Astrocyte of the hippocampus (primary cell): ENCODE results near the gene TMC1.
A peak's percentile ranks its signal among the peaks of the same experiment; 100 is the strongest.

Source experiments
- DNase-seq: peaks from one replicate; pipeline ENCODE4 v3.0.0; 2011; ENCODE audit warnings: low read depth, low spot score

Gene TMC1

DNA sequence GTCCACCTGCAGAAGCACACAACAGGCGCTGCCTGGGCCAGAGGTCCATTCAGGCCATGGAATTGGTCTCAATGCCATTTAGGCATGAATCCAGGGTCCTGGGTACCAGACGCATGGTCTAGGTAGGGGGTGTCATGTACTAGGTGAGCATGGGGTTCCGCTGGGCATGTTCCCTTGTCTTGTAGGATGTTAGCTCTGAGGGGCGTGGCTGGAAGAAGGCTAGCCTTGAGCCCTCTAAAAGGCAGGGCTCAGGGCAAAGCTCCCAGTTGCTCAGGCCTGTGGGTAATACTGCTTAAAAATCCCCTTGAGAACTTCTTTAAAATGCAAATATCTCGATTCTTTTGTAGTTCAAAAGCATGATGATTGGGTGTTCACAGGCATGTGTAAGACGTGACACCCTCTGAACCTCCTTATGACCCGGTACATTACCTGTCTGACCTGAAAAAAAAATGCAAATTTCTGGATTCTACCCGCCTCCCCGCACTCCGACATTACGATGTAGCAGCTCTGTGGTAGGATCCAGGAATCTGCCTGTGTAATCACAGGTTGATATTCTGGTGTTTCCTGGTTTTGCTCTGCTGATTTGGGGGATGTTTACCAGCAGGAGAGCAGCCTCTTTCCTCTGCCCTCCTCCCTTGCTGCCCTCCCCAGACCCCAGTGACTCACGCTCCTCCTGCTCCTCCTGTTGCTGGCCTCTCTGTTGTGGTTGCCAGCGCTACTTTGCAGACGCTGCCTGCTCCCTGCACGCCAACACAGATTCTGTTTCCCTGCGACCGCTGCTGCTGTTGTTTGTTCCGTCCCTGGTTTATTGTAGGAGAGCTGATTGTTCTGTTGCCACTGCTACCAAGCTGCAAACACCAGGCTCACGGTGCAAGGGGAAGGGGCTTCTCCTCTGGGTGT, 5.7 kb downstream of the TMC1 start:
- DNase-seq = peak; percentile 97

DNA sequence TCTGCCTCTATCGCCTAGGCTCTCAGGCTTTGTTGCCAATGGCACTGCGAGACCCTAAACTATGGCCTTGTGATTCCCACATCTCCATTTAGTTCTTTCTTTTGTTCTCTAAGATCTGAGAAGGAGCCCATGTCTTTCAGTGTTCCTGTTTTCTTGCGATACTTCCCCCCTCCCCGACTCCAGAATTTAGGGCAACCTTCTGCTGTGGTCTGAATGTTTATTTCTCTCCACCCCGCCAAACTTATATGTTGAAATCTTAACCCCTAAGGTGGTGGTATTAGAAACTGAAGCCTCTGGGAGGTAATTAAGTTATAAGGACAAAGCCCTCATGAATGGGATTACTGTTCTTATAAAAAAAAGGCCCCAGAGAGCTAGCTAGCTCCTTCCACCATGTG, 6.4 kb downstream of the TMC1 start:
- no peak for DNase-seq

DNA sequence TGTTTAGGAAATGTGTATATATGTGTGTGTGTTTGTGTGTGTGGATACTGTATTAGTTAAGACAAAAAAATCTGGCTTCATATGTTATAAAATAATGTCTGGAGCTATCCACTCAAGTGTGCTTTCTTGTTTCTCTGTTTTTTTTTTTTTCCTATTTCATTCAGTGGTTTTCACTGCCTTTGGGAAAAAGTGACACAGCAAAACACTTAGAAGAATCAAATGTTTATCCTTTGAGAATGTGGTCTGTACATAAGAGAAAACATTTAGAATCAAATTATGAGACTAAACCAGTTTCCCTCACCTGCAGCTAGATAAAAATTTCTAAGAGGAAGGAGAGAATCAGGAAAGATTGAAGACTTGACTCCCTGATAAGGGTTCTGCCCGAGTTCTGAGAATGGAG, 8.1 kb downstream of the TMC1 start:
- no peak for DNase-seq

DNA sequence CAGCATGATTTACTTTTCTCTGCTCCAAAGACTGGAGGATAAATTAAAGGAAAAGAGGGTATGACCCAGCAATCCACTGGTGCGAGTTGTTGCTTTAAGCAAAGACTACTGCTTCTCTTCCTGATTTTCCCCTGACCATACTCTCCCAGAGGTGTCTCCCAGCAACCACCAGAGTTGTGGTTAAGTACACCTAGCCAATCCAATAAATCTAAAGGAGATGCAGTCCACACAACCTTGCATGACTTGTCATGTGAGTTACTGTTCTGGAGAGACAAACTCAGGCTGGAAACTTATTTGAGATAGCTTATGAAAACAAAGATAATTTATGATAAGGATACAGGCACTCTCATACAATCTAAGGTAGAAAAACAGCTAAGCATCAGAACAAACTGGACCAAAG, 11.9 kb downstream of the TMC1 start:
- DNase-seq = peak; percentile 49

DNA sequence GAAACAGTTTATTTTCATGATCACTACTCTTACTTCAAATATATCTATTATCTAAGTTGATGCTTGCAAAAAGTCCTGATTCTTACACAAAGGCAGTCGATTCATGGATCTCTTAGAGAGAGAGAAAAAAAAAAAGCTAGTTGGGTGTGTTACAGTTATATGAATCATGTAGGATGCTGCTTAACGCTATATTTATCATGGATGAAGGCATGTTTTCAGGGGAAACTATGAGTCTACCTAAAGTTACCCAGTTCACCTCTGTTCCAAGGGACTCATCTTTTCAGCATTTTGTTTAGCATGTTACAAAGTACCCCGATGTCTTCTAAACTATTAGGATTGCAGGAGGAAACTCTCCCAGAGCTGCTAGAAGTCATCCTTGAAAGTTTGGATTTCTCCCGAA, 13.5 kb downstream of the TMC1 start:
- no peak for DNase-seq

DNA sequence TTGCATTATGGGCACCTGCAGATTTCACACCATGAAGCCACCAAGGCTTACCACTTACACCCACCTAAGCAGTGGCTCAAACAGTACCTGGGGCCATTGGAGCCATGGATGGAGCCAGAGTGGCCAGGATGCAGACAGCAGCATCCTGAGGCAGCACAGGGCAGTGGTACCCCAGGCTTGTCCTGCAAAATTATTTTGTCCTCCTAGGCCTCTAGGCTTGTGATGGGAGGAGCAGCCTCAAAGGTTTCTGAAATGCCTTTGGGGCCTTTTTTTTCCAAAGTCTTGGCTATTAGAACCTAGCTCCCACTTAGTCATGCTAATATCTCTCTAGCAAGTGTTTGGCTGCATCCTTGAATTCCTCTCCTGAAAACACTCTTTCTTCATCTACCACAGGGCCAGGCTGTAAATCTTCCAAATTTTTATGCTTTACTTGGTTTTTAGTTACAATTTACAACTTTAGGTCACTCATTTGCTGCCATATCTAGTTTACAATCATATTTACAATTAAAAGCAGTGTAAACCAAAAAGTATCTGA, 15.7 kb downstream of the TMC1 start:
- DNase-seq = no peak

DNA sequence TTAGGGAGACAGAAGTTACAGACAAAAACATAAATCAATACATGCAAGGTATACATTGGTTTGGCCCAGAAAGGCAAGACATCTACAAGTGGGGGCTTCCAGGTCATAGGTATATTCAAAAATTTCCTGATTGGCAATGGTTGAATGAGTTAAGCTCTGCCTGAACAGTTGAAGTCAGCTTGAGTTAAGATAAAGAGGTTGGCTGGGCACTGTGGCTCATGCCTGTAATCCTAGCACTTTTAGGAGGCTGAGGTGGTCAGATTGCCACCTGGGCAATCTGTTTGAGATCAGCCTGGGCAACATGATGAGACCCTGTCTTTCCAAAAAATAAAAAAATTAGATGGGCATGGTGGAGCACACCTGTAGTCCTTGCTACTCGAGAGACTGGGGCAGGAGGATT, 16.3 kb downstream of the TMC1 start:
- DNase-seq = no peak

DNA sequence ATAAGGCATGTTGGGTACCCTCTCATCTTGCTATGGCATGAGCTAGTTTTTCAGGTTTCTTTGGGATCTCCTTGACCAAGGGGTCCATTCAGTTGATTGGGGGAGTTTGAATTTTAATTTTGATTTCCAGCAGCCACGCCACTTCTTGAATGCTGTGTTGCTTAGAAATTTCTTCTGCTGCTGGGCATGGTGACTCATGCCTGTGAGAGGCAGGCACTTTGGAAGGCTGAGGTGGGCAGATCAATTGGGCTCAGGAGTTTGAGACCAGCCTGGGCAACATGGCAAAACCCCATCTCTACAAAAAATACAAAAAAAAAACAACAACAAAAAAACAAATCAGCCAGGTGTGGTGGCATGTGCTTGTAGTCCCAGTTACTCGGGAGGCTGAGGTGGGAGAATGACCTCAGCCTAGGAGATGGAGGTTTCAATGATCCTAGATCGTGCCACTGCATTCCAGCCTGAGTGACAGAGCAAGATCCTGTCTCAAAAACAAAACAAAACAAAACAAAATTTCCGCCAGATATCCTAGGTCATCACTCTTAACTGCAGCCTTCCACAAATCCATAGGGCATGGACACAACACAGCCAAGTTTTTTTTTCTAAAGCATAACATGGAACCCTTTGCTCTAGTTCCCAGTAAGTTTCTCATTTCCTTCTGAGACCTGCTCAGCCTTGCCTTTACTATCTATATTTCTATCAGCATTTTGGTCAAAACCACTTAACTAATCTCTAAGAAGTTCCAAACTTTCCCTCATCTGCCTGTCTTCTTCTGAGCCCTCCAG, 17.7 kb downstream of the TMC1 start:
- DNase-seq = no peak

DNA sequence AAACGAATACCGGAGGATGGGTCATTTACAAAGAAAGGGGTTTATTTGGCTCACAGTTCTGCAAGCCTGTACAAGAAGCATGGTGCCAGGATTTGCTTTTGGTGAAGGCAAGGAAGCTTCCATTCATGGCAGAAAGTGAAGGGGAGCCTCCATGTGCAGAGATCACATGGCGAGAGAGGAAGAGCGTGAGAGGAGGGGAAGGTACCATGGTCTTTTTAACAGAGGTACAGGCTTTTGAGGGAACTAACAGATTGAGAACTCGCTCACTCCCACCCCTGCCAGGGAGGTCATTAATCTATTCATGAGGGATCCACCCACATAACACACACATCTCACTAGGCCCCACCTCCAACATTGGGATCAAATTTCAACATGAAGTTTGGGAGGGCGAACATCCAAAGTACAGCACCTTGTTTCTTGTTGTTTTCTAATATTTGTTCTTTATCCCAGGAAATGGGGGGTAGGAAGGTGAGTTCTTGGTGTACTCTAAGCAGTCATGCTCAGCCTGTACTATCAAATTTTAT, 18.5 kb downstream of the TMC1 start:
- DNase-seq = no peak

DNA sequence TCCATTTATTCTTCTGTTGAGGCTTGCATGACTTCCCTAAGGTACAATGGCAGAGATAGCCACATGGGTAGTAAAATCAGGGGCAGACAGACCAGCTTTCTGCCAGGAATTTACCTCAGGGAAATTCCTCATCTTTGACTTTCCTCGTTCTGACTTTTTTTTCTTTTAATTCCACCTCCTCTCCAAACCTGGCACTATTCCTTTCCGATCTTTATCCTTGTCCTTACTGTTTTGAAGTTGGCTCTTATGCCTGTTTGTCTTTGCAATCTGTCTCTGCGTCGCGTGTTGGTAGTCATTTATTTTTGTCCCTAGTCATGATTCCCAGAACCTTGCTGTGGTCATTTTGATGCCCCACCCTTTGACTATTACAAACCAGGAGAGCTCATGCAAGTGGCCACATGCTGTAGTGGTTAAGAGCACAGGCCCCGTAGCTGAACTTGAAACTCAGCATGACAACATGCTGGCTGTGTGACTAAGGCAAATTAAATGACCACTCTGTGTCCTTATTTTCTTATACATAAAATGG, 19.0 kb downstream of the TMC1 start:
- DNase-seq = peak; percentile 49

DNA sequence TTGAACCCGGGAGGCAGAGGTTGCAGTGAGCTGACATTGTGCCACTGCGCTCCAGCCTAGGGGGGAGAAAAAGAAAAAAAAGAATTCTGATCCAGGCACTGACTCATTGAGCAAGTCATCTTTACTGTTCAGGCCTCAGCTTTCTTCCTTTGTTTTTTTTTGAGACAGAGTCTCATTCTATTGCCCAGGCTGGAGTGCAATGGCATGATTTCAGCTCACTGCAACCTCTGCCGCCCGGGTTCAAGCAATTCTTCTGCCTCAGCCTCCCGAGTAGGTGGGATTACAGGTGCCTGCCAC, 21.1 kb downstream of the TMC1 start:
- DNase-seq = peak; percentile 53

DNA sequence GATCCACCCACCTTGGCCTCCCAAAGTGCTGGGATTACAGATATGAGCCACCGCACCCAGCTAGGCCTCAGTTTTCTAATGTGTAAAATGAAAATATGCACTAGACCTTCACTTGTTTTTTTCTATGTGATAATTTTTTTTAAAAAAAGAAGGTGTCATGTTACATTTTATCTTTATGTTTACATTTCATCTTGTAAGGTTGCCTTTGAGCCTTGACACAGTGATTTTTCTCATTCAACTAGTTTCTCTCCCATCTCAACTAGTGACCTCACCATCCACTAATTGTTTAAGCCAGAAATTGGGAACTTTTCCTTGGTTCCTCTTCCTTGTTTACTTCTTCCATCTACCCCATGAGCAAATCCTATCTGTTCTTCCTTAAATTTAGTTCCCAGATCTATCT, 21.5 kb downstream of the TMC1 start:
- no peak for DNase-seq

DNA sequence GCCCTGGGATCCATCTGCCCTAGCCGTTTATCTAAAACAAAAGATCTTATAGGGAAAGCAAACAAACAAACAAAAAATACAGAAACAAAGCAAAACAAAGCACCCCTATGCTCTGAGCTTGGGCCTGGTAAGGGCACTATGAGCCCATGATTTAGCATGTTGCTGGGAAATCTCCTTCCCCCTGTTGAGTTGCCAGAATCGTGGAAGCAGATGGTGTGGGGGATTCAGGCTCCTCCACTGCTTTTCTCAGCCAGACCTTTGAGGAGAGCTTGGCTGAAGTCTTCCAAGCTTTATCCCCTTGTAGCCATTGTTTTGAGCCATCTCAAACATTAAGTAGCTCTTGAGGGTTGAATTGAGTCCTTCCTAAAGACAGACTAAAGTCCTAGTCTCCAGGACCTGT, 29.9 kb downstream of the TMC1 start:
- DNase-seq = no peak

DNA sequence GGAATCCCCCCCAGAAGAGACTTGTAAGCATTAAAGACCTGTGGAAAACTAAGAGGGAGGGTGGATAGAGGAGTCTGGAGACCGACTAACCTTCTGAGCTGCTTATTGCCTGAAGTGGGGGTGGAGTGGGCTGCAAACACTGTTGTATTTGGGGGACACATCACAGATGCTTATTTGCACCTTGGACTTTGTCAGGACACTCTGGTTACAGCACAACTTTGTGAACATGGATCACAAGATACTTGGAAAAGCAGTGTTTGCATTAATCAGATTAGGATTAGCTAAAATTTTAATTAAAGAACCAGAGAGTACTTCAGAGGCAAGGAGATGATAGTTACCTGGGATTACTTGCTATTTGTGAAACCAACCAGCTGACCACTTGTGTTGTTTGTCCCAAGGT, 30.9 kb downstream of the TMC1 start:
- no peak for DNase-seq

DNA sequence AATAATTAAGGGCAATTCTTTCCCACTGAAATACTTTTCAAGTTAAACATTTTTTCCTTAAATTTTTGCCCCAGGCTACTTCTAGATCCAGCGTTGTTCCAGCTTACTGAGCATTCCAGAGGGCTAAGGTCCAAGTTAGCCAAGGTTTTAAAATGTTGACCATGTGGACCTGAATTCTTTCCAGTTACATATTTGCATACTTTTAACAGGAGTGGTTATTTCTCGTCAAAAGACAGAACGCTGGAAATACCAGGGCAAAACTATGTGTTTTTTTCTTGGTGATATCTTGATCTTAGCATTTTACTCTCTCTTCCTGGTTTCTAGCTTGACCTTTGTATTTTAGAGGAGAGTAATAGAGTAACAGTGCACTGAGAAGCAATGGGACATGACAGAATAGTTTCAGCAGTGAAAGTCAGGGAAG, 32.8 kb downstream of the TMC1 start:
- peak; percentile 87 for DNase-seq

DNA sequence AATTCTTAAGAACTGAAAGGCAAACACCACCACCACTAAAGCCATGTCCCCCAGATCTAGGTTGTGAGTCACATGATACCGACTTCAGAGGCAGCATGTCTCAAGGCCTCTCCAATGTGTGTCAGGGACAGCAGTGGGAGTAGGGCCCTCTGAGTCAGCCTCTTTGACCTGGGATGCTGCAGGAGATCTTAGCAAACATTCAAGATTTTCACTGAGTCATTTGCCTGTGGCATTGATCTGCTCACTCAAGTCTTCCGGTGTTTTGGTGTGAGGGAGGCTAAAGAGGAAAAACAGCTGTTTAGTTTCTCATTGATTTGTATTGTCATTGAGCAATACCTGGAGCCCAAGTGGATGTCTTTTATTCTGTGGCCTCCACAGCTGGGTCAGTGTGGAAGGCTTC, 36.1 kb downstream of the TMC1 start:
- peak; percentile 64 for DNase-seq

DNA sequence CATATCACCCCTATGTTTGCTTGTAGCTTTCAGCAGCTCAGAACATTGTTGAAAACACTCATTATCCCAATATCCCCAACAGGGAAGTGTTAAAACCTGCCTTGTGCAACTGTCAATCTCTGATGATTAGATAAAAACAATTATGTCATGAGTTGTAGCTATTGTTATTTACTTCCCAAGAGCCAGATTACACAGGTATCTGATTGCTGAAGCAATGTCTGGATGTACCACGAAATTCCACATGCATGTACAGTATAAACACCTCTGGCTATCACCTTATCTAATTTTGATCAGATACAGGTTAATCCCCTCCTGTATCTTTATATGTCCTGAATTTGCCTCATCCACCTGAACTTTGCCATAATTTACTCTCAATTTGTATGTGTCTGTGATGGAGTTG, 38.7 kb downstream of the TMC1 start:
- no peak for DNase-seq

DNA sequence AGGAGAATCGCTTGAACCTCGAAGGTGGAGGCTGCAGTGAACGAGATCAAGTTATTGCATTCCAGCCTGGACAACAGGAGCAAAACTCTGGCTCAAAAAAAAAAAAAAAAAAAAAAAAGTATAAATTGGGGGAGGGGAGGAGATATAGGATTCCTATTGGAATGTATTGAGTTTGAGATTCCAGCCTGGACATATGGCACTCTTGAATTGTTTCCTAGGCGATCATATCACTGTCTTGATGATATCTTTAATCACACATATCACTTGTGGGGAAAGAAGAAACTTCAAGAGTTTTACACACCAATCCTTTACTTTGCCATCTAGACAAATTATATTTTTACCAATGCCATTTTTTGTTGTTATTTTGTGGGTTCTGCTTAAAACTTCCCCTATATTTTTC, 42.4 kb downstream of the TMC1 start:
- no peak for DNase-seq

DNA sequence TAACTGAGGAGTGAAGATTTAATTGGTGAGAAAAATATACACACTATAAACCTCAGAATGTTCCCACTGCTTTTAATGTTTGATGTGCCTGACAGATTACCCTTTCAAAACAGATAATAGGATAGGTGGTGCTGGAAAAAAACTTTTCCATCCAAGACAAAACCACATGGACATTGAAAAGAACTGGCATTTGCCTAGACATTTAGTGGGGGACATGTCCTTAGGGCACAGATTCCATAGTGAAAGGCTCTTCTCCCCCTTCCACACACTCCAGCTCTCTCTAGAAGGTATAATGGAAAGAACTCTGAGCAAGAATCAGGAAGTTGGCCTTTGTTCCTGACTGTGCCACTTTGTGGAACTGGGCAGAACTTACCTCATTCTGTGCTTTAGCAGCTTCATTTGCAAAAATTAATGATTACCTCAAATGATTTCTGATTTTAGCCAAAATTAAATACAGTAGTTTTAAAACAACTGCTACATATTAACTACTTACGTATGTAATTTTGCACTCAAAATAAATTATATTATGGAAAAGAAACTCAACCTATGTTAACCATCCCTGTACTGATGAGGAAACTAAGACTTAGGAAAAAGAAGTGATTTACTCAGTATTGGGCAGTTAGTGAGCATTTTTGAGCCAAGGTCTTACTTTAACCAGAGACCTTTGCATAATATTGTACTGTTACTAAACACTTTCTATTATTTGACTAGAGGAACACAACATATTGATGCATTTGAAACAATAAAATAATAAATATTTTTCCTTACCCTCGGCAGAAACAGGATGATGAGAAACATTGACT, 43.3 kb downstream of the TMC1 start:
- peak; percentile 61 for DNase-seq

DNA sequence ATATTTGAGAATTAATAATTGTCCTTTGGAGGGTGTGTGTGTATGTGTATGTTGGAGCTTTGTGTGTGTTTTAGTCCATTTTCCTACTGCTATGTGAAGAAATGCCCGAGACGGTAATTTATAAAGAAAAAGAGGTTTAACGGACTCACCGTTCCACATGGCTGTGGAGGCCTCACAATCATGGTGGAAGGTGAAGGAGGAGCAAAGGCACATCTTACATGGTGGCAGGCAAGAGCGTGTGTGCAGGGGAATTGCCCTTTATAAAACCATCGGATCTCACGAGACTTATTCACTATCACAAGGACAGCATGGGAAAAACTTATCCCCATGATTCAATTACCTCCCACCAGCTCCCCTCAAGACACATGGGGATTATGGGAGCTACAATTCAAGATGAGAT, 44.1 kb downstream of the TMC1 start:
- no peak for DNase-seq

DNA sequence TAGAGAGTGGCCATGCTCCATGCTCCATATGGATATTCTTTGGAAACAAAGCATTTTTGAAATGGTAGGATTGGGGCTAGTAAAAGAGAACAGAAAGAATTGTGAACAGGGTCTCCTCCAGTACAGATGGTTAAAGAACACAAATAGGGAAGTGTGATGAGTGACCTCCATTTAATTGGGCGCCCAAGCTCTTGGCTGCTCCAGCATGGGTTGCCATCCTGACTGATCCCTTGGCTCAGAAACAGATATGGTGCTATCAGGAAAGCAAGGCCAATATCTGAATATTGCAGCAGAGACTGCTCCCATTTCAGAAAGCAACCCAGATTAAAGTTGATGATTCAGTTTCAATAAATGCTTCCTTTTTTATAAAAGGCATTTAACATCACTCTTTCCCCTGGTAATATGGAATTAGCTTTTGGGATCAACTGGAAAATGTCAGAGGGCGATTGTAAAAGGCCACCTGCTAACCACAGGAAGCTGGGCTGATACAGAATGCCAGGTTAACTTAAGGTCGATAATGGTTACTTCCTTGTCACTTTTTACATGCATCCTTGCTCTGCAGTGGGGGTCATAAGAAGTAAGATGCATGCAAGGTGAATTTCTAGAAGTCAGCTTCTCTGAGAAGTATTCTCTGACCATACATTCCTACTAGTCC, 52.9 kb downstream of the TMC1 start:
- no peak for DNase-seq
